SK-N-SH (cell line): ENCODE data around the gene ARHGAP23. TPM values are rescaled to one million over a fixed set of nuclear protein-coding genes. Genes with fewer than 3 reads are reported as not detected.

Source experiments
- CTCF ChIA-PET: fragments of 300-600, 350-600 bp; formaldehyde crosslinking; extraction: SDS; loops from one replicate; lab custom pipeline; 2021; lab: Yijun Ruan, JAX
- POLR2A ChIA-PET: fragments of 350-600 bp; sonication (Branson Sonifier 250); formaldehyde crosslinking; extraction: SDS; loops from one replicate; lab custom pipeline; 2020; ENCODE audit warnings: antibody characterized with exemption, inconsistent platforms; lab: Yijun Ruan, JAX
- DNase-seq: peaks from one replicate; pipeline ENCODE4 v3.0.0; 2012
- H2AFZ ChIP-seq: fragments of 200-600 bp; sonication (generic); 2 replicates; pipeline ENCODE4 v1.8.1; 2016; ENCODE audit warnings: antibody characterized with exemption, mild to moderate bottlenecking, low read depth
- H3F3A ChIP-seq: fragments of 200-600 bp; sonication (generic); replicated peaks from 2 replicates; pipeline ENCODE3; 2016; ENCODE audit warnings: antibody characterized with exemption, mild to moderate bottlenecking; ENCODE audit not compliant: insufficient read depth
- H3K27ac ChIP-seq, 2 experiments: fragments of 200-500 bp in 1 of 2; fragments of 200-600 bp in 1 of 2; sonication (Bioruptor generic) in 1 of 2; sonication (generic), shearing (Covaris generic) in 1 of 2; 2 replicates each; pipeline versions ENCODE4 v1.5.1 to v1.6.1; 2014 to 2016; ENCODE audit warnings: low read depth in 2 of 2, inconsistent platforms in 1 of 2, low read length in 1 of 2, mild to moderate bottlenecking in 1 of 2, mixed read lengths in 1 of 2
- H3K27me3 ChIP-seq: fragments of 200-600 bp; sonication (generic), shearing (Covaris generic); 2 replicates; pipeline ENCODE4 v1.6.1; 2016; ENCODE audit warnings: mixed run types; ENCODE audit not compliant: insufficient read depth
- H3K36me3 ChIP-seq, 2 experiments: fragments of 200-500 bp in 1 of 2; fragments of 200-600 bp in 1 of 2; sonication (Bioruptor generic) in 1 of 2; sonication (generic) in 1 of 2; replicated peaks in 1 of 2; 2 replicates each; pipeline versions ENCODE3 to v1.5.1; 2014 to 2016; ENCODE audit warnings: low read length in 1 of 2, mild to moderate bottlenecking in 1 of 2; ENCODE audit not compliant: insufficient read depth in 2 of 2, control insufficient read depth in 1 of 2
- H3K4me1 ChIP-seq, 2 experiments: fragments of 200-500 bp in 1 of 2; fragments of 200-600 bp in 1 of 2; sonication (Bioruptor generic) in 1 of 2; sonication (generic), shearing (Covaris generic) in 1 of 2; 2 replicates each; pipeline versions ENCODE4 v1.5.1 to v1.6.1; 2014 to 2016; ENCODE audit warnings: low read depth in 1 of 2, low read length in 1 of 2, mixed run types in 1 of 2; ENCODE audit not compliant: insufficient read depth in 2 of 2, control insufficient read depth in 1 of 2
- H3K4me2 ChIP-seq: fragments of 200-600 bp; sonication (generic), shearing (Covaris generic); 2 replicates; pipeline ENCODE4 v1.6.1; 2017; ENCODE audit warnings: mixed run types
- H3K4me3 ChIP-seq, 2 experiments: fragments of 200-500 bp in 1 of 2; fragments of 200-600 bp in 1 of 2; sonication (Bioruptor generic) in 1 of 2; sonication (generic), shearing (Covaris generic) in 1 of 2; 2 replicates each; pipeline versions ENCODE4 v1.5.1 to v1.8.1; 2014 to 2016; ENCODE audit warnings: low read depth in 2 of 2, inconsistent platforms in 1 of 2, low read length in 1 of 2, mild to moderate bottlenecking in 1 of 2, mixed read lengths in 1 of 2, moderate library complexity in 1 of 2
- H3K79me2 ChIP-seq: fragments of 200-600 bp; sonication (generic); 2 replicates; pipeline ENCODE4 v1.8.1; 2017; ENCODE audit warnings: mild to moderate bottlenecking; ENCODE audit not compliant: insufficient read depth
- H3K9ac ChIP-seq: fragments of 200-600 bp; sonication (generic); 2 replicates; pipeline ENCODE4 v1.6.1; 2017; ENCODE audit warnings: mixed run types
- H3K9me2 ChIP-seq: fragments of 200-600 bp; sonication (generic); 2 replicates; pipeline ENCODE4 v1.6.1; 2017; ENCODE audit warnings: mixed run types
- H3K9me3 ChIP-seq: fragments of 200-600 bp; sonication (generic); 2 replicates; pipeline ENCODE4 v1.6.1; 2017; ENCODE audit warnings: mixed run types, mild to moderate bottlenecking, moderate library complexity
- H4K20me1 ChIP-seq: fragments of 200-600 bp; sonication (generic); 2 replicates; pipeline ENCODE4 v1.6.1; 2017; ENCODE audit warnings: mild to moderate bottlenecking, mixed run types; ENCODE audit not compliant: insufficient read depth
- CHD2 ChIP-seq: fragments of 150-350 bp; IDR thresholded peaks from 2 replicates; pipeline ENCODE4 v1.6.1; 2018; ENCODE audit warnings: low read length; ENCODE audit not compliant: partially characterized antibody
- ELF1 ChIP-seq: IDR thresholded peaks from 2 replicates; pipeline ENCODE4 v1.4.0; 2012
- EP300 ChIP-seq, 2 experiments: IDR thresholded peaks; 2 replicates each; pipeline versions ENCODE4 v1.4.0 to v1.6.1; 2012; ENCODE audit warnings: borderline replicate concordance in 1 of 2, low read depth in 1 of 2, low read length in 1 of 2
- GABPA ChIP-seq: IDR thresholded peaks from 2 replicates; pipeline ENCODE4 v1.4.0; 2012; ENCODE audit warnings: low read depth, mild to moderate bottlenecking
- GATA2 ChIP-seq: sonication (generic); formaldehyde crosslinking; IDR thresholded peaks from 2 replicates; pipeline ENCODE4 v1.5.0; 2020; ENCODE audit warnings: mild to moderate bottlenecking, missing genetic modification reagents
- MAX ChIP-seq: IDR thresholded peaks from 2 replicates; pipeline ENCODE4 v1.4.0; 2012; ENCODE audit warnings: low read depth
- MXI1 ChIP-seq: IDR thresholded peaks from 2 replicates; pipeline ENCODE4 v1.6.1; 2012; ENCODE audit warnings: mild to moderate bottlenecking, low read depth, low read length, improper control_type of control experiment
- NFIC ChIP-seq: IDR thresholded peaks from 2 replicates; pipeline ENCODE4 v1.4.0; 2012; ENCODE audit warnings: borderline replicate concordance
- PBX3 ChIP-seq: IDR thresholded peaks from 2 replicates; pipeline ENCODE4; 2012
- POLR2AphosphoS5 ChIP-seq: IDR thresholded peaks from 2 replicates; pipeline ENCODE4 v1.6.1; 2012; ENCODE audit warnings: low read depth, low read length
- RAD21 ChIP-seq: IDR thresholded peaks from 2 replicates; pipeline ENCODE4 v1.6.1; 2012; ENCODE audit warnings: mild to moderate bottlenecking, low read length
- REST ChIP-seq: IDR thresholded peaks from 2 replicates; pipeline ENCODE4 v1.6.1; 2012; ENCODE audit warnings: mild to moderate bottlenecking, low read depth, low read length, moderate library complexity
- RXRA ChIP-seq: IDR thresholded peaks from 2 replicates; pipeline ENCODE4 v1.4.0; 2012; ENCODE audit warnings: low read depth, mild to moderate bottlenecking, borderline replicate concordance
- SIN3A ChIP-seq: IDR thresholded peaks from 2 replicates; pipeline ENCODE4 v1.6.1; 2012; ENCODE audit warnings: low read depth, mild to moderate bottlenecking, low read length, moderate library complexity, borderline replicate concordance
- SMC3 ChIP-seq: IDR thresholded peaks from 2 replicates; pipeline ENCODE4 v1.6.1; 2012; ENCODE audit warnings: low read depth, low read length, improper control_type of control experiment
- USF1 ChIP-seq: IDR thresholded peaks from 2 replicates; pipeline ENCODE4 v1.4.0; 2012; ENCODE audit warnings: low read depth, borderline replicate concordance
- YY1 ChIP-seq: IDR thresholded peaks from 2 replicates; pipeline ENCODE4 v1.4.0; 2012; ENCODE audit warnings: low read depth, mild to moderate bottlenecking
- WGBS: methylation state at CpG from one replicate; pipeline ENCODE4 v1.1.6; 2017; ENCODE audit warnings: low lambda C conversion rate; 5-methylcytosine and 5-hydroxymethylcytosine counted together
- polyA plus RNA-seq, 3 experiments: library from polyadenylated mRNA; depleted of rRNA; stranded (reverse); fragments of >200 nt; gene quantifications; 2 replicates each; pipeline ENCODE4 v1.2.3, GENCODE V29; 2012

Gene ARHGAP23
- polyA plus RNA-seq, 1 of the 3 experiments (the other 2 are of a cell fraction), result 19.2 TPM

GRCh38 chr17:38540514-38541045, 112.3 kb downstream of the ARHGAP23 start:
- Histone ChIP-seq H3K27ac (no peak overlapping the region), H3K4me2 (no peak overlapping the region), H3K9me3 (no peaks in the 10 kb centered on the region), H3F3A (no peaks in the 10 kb centered on the region), H3K4me1 (no peaks in the 10 kb centered on the region), H3K9ac (no peak overlapping the region), H3K4me3 (no peak overlapping the region), H3K79me2 (no peaks in the 10 kb centered on the region), H3K27me3 (no peaks in the 10 kb centered on the region), H3K36me3 (no peaks in the 10 kb centered on the region), H4K20me1 (no peaks in the 10 kb centered on the region), H2AFZ (no peak overlapping the region), H3K9me2 (no peaks in the 10 kb centered on the region)
- no peak for DNase-seq
- 83% methylated on average over 11 of the region's 11 CpGs for WGBS
- TF ChIP-seq MXI1, result no peak
- TF ChIP-seq EP300 (IDR thresholded peaks at IDR 0.05; ENCODE audit: borderline replicate concordance in 1 of 2, low read depth in 1 of 2, low read length in 1 of 2), result no peak
- no peak for TF ChIP-seq MAX
- no peak for TF ChIP-seq SIN3A
- TF ChIP-seq GABPA, result no peak
- TF ChIP-seq POLR2AphosphoS5, result no peak
- no peak for TF ChIP-seq GATA2 (CRISPR knock-in tag)
- no peak for TF ChIP-seq REST
- TF ChIP-seq NFIC, result no peak
- TF ChIP-seq RAD21, result no peak
- no peak for TF ChIP-seq PBX3
- ChIA-PET POLR2A (interaction anchor here (0.6 kb wide), 1 partner anchor 31 kb away, joined by 3 read pairs; no protein-coding TSS in a partner anchor), CTCF (interaction anchor here (0.8 to 7.8 kb wide), 5 partner anchors 17 to 126 kb away, joined by 3 to 57 read pairs (median 6); no protein-coding TSS in a partner anchor)

GRCh38 chr17:38541281-38541680, 113.0 kb downstream of the ARHGAP23 start:
- no peak overlapping the region for H3K9ac ChIP-seq
- CTCF ChIA-PET, result interaction anchor here (0.9 to 5.2 kb wide), 5 partner anchors 17 to 127 kb away, joined by 3 to 21 read pairs (median 5); no protein-coding TSS in a partner anchor

More at GRCh38 chr17:38541281-38541680, 113.0 kb downstream of the ARHGAP23 start:
- H3K4me3 ChIP-seq, result no peak overlapping the region
- H3F3A ChIP-seq, result no peaks in the 10 kb centered on the region
- no peaks in the 10 kb centered on the region for H3K9me3 ChIP-seq
- no peaks in the 10 kb centered on the region for H3K4me1 ChIP-seq
- H3K27me3 ChIP-seq, result no peaks in the 10 kb centered on the region
- no peak for TF ChIP-seq GABPA
- no peak for TF ChIP-seq CHD2
- no peak for TF ChIP-seq MXI1
- TF ChIP-seq RAD21, result no peak
- TF ChIP-seq YY1, result no peak
- no peak for TF ChIP-seq REST
- TF ChIP-seq RXRA, result no peak
- TF ChIP-seq USF1, result no peak
- no peak for TF ChIP-seq ELF1
- no peak for TF ChIP-seq NFIC
- no peak for TF ChIP-seq SMC3
- TF ChIP-seq SIN3A, result no peak
- no peak overlapping the region for H2AFZ ChIP-seq
- H3K27ac ChIP-seq, result no peak overlapping the region
- H3K36me3 ChIP-seq, result no peaks in the 10 kb centered on the region
- H3K4me2 ChIP-seq, result no peak overlapping the region
- H3K9me2 ChIP-seq, result no peaks in the 10 kb centered on the region
- WGBS, result 78% methylated on average over 11 of the region's 11 CpGs
- DNase-seq, result no peak
- no peaks in the 10 kb centered on the region for H3K79me2 ChIP-seq
- H4K20me1 ChIP-seq, result no peaks in the 10 kb centered on the region
- POLR2A ChIA-PET, result no interaction called here
